ENCODE measurements around the gene CYS1. TPM values are rescaled to one million over a fixed set of nuclear protein-coding genes. Genes with fewer than 3 reads are reported as not detected.
"Not testable (repeated sequence)": the region's sequence is repeated elsewhere in the genome, so short reads cannot be mapped to it uniquely, and the experiment has no call there.

The CYS1 gene
- total RNA-seq, 4 donors from 2014 or later: 0.32 to 1.8 TPM; not detected in 2

- H3K27ac ChIP-seq: peak overlapping the region; percentile 52
- H3K27me3 ChIP-seq: peaks cover 12% of the 10 kb centered on the region
- peak overlapping the region; percentile 64 for H3K4me3 ChIP-seq
- peak; percentile 95 to 96 for DNase-seq (ENCODE audit: low spot score in 2 of 2)
- H3K36me3 ChIP-seq: no peaks in the 10 kb centered on the region
- H3K4me1 ChIP-seq: peaks cover 35% of the 10 kb centered on the region
- under 1% methylated on average over 58 of the region's 60 CpGs for WGBS
- H3K9me3 ChIP-seq: no peaks in the 10 kb centered on the region
- no peak for TF ChIP-seq POLR2A (IDR thresholded peaks at IDR 0.05)
- no peak for TF ChIP-seq POLR2AphosphoS5 (IDR thresholded peaks at IDR 0.05)
- TF ChIP-seq CTCF (IDR thresholded peaks at IDR 0.05): no peak
- no peak for TF ChIP-seq EP300 (IDR thresholded peaks at IDR 0.05)
Measured at GRCh38 chr2:10120158-10120876, 40.1 kb upstream of the CYS1 start.

DNA sequence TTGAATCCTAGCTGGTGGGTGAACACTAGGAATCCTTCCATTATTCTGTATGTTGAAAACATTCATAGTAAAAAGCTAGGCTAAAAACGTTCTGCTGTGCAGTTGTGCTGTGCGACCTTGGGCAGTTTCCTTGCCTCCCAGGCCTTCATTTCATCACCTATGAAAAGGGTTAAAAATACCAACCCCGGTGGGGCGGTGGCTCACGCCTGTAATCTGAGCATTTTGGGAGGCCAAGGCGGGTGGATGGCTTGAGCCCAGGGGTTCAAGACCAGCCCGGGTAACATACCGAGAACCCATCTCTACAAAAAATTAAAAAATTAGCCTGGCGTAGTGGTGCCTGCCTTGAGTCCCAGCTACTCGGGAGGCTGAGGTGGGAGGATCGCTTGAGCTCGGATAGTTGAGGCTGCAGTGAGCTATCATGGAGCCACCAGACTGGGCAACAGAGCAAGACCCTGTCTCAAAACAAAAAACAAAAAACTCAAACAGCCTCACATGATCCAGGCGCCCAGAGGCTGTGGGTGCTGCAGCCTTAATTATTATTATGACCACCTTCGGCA is 39.5 kb upstream of the CYS1 start:
- no peaks in the 10 kb centered on the region for H3K36me3 ChIP-seq
- no peak overlapping the region for H3K27ac ChIP-seq
- no peaks in the 10 kb centered on the region for H3K9me3 ChIP-seq
- no peak for TF ChIP-seq POLR2A (IDR thresholded peaks at IDR 0.05)
- TF ChIP-seq POLR2AphosphoS5 (IDR thresholded peaks at IDR 0.05): no peak
- TF ChIP-seq CTCF (IDR thresholded peaks at IDR 0.05): no peak
- peaks cover 12% of the 10 kb centered on the region for H3K27me3 ChIP-seq
- H3K4me1 ChIP-seq: peaks cover 35% of the 10 kb centered on the region
- no peak for DNase-seq (ENCODE audit: low spot score in 2 of 2)
- peak overlapping the region; percentile 64 for H3K4me3 ChIP-seq
- WGBS: 66% methylated on average over 14 of the region's 14 CpGs

DNA sequence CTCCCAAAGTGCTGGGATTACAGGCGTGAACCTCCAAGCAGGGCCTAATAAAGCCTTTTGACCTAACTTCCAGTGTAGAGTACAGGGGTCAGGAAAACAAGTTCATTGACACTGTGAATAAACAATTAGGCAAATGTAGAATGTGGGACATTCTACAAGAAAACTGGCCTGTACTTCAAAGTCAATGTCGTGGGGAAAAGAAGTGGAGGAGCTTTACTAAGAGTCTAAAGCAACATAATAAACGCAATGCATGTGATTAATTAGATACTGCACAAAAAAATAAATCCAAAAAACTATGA is 38.8 kb upstream of the CYS1 start:
- H3K36me3 ChIP-seq: no peaks in the 10 kb centered on the region
- no peaks in the 10 kb centered on the region for H3K9me3 ChIP-seq
- H3K4me3 ChIP-seq: no peak overlapping the region
- DNase-seq (ENCODE audit: low spot score in 2 of 2): no peak
- peaks cover 35% of the 10 kb centered on the region for H3K4me1 ChIP-seq
- peaks cover 12% of the 10 kb centered on the region for H3K27me3 ChIP-seq
- TF ChIP-seq EP300 (IDR thresholded peaks at IDR 0.05) (no peak), CTCF (IDR thresholded peaks at IDR 0.05) (no peak), POLR2AphosphoS5 (IDR thresholded peaks at IDR 0.05) (no peak), POLR2A (IDR thresholded peaks at IDR 0.05) (no peak)
- no peak overlapping the region for H3K27ac ChIP-seq
- 95% methylated on average over 3 of the region's 3 CpGs for WGBS

DNA sequence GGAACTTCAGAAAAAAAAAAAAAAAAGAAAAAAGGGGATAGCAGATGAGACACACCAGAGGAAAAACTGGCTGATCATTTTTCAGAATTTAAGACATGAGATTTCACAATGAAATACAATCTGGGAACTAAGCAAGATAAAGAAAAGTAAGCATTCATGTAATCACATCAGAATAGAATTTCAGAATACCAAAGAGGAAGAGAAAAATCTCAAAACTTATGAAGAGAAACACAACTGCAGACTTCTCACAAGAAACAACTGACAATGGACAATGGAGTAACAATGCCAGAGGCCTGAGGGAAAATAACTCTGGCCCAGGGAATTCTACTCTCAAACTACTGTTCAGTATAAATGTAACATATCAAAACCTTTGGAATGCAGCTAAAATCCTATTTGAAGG is 29.1 kb upstream of the CYS1 start:
- Histone ChIP-seq H3K27me3 (no peaks in the 10 kb centered on the region), H3K9me3 (no peaks in the 10 kb centered on the region), H3K4me3 (no peak overlapping the region), H3K27ac (no peak overlapping the region), H3K4me1 (no peaks in the 10 kb centered on the region), H3K36me3 (no peaks in the 10 kb centered on the region)
- TF ChIP-seq POLR2A (IDR thresholded peaks at IDR 0.05): no peak
- TF ChIP-seq POLR2AphosphoS5 (IDR thresholded peaks at IDR 0.05): no peak
- TF ChIP-seq CTCF (IDR thresholded peaks at IDR 0.05): no peak
- TF ChIP-seq EP300 (IDR thresholded peaks at IDR 0.05): no peak
- no peak for DNase-seq (ENCODE audit: low spot score in 2 of 2)

- not testable (repeated sequence) for H3K27me3 ChIP-seq; H3K9me3 ChIP-seq; H3K36me3 ChIP-seq; H3K4me3 ChIP-seq; H3K4me1 ChIP-seq; DNase-seq (ENCODE audit: low spot score in 2 of 2); H3K27ac ChIP-seq
Measured at GRCh38 chr2:10104906-10105305, 24.7 kb upstream of the CYS1 start.

- no peaks in the 10 kb centered on the region for H3K36me3 ChIP-seq
- H3K4me3 ChIP-seq: no peak overlapping the region
- no peaks in the 10 kb centered on the region for H3K9me3 ChIP-seq
- no peak overlapping the region for H3K27ac ChIP-seq
- no peaks in the 10 kb centered on the region for H3K4me1 ChIP-seq
- H3K27me3 ChIP-seq: no peaks in the 10 kb centered on the region
- TF ChIP-seq CTCF (IDR thresholded peaks at IDR 0.05) (no peak), EP300 (IDR thresholded peaks at IDR 0.05) (no peak), POLR2AphosphoS5 (IDR thresholded peaks at IDR 0.05) (no peak), POLR2A (IDR thresholded peaks at IDR 0.05) (no peak)
- whole genome bisulfite sequencing: 67% methylated on average over 6 of the region's 6 CpGs
- DNase-seq (ENCODE audit: low spot score in 2 of 2): no peak
Measured at GRCh38 chr2:10103179-10103578, 23.0 kb upstream of the CYS1 start.

All from suprapubic skin (tissue), 4 donors.